GM18511 (cell line): Measurements from ENCODE around the gene IFNW1.
"Not testable (repeated sequence)": the region's sequence is repeated elsewhere in the genome, so short reads cannot be mapped to it uniquely, and the experiment has no call there.

ENCODE experiments used
- ATAC-seq: cut with Tn5 transposase; IDR thresholded peaks from one replicate; pipeline ENCODE4 v1.9.1; 2021; ENCODE audit warnings: mild to moderate bottlenecking, moderate library complexity; ENCODE audit not compliant: unreplicated experiment

Gene IFNW1

GRCh38 chr9:21141427-21141882, at the start of gene IFNW1:
IFNW1 (minus strand) TSS chr9:21141832; CDS start chr9:21141570, 262 bp downstream.
- peak; percentile 80 for ATAC-seq

GRCh38 chr9:21187487-21187886, 45.9 kb upstream of the IFNW1 start, which contains the start of gene IFNA4:
IFNA4 (minus strand) TSS chr9:21187587; CDS start chr9:21187531, 56 bp downstream.
- not testable (repeated sequence) for ATAC-seq

GRCh38 chr9:21182810-21183736, 41.4 kb upstream of the IFNW1 start:
- ATAC-seq, result peak; percentile 97

- ATAC-seq, result no peak
Observed at GRCh38 chr9:21174671-21175070, 33.0 kb upstream of the IFNW1 start.

- ATAC-seq, result no peak
Observed at GRCh38 chr9:21172156-21172555, 30.5 kb upstream of the IFNW1 start.

GRCh38 chr9:21171351-21171750, 29.7 kb upstream of the IFNW1 start:
- ATAC-seq, result no peak

- not testable (repeated sequence) for ATAC-seq
Observed at GRCh38 chr9:21166560-21166959, 24.9 kb upstream of the IFNW1 start, which contains the start of gene IFNA21. IFNA21 (minus strand) TSS chr9:21166660; CDS start chr9:21166612, 48 bp downstream.

GRCh38 chr9:21165516-21165915, 23.9 kb upstream of the IFNW1 start:
- no peak for ATAC-seq

- ATAC-seq, result peak; percentile 98
Observed at GRCh38 chr9:21160178-21160577, 18.5 kb upstream of the IFNW1 start.

GRCh38 chr9:21155501-21155900, 13.9 kb upstream of the IFNW1 start:
- no peak for ATAC-seq

- ATAC-seq, result peak; percentile 94
Observed at GRCh38 chr9:21154018-21154608, 12.5 kb upstream of the IFNW1 start.

- ATAC-seq, result peak; percentile 48
Observed at GRCh38 chr9:21153336-21154017, 11.8 kb upstream of the IFNW1 start.

GRCh38 chr9:21144603-21145002, 3.0 kb upstream of the IFNW1 start:
- ATAC-seq, result peak; percentile 69

- ATAC-seq, result no peak
Observed at GRCh38 chr9:21137020-21137419, 4.6 kb downstream of the IFNW1 start.

GRCh38 chr9:21135736-21136135, 5.9 kb downstream of the IFNW1 start:
- no peak for ATAC-seq

- not testable (repeated sequence) for ATAC-seq
Observed at GRCh38 chr9:21128186-21128585, 13.4 kb downstream of the IFNW1 start.

- peak; percentile 96 for ATAC-seq
Observed at GRCh38 chr9:21121595-21122251, 19.9 kb downstream of the IFNW1 start.

GRCh38 chr9:21121079-21121478, 20.6 kb downstream of the IFNW1 start:
- ATAC-seq, result no peak

- no peak for ATAC-seq
Observed at GRCh38 chr9:21119093-21119770, 22.4 kb downstream of the IFNW1 start.

GRCh38 chr9:21114311-21114710, 27.3 kb downstream of the IFNW1 start:
- ATAC-seq, result no peak
